ENCODE results near the gene POU6F2.

DNA sequence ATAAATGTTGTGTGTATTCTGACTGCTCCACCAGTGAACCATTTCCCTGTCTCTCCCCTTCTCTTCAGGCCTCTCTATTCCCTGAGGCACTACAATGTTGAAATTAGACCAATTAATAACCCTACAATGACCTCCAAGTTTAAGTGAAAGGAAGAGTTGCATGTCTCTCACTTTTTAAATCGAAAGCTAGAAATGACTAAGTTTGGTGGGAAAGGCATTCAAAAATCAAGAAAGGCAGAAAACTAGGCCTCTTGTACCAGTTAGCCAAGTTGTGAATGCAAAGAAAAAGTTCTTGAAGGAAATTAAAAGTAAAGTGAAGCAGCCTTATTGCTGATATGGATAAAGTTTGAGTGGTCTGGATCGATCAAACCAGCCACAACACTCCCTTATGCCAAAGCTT is 390.2 kb downstream of the POU6F2 start:
- no peak for TF ChIP-seq CTCF (IDR thresholded peaks at IDR 0.05)
- TF ChIP-seq EZH2 (IDR thresholded peaks at IDR 0.05; ENCODE audit: borderline replicate concordance, insufficient read depth, low read depth, low read length, poor library complexity, severe bottlenecking) = no peak
